Measurements from ENCODE around the gene RIC3. TPM values are rescaled to one million over a fixed set of nuclear protein-coding genes. Genes with fewer than 3 reads are reported as not detected.

RIC3 gene
- total and polyA plus RNA-seq, 2 donors (not counting 3 experiments of a cell fraction or from before 2014, with no cell fraction given) = not detected

GRCh38 chr11:8107642-8108041 lies 61.2 kb downstream of the RIC3 start:
- dilution Hi-C loops (cut with MboI; ENCODE audit: extremely low pct_ligation_motif_present, low sequenced_read_pairs) = no loop called here

GRCh38 chr11:8106679-8107078 lies 62.1 kb downstream of the RIC3 start:
- POLR2A ChIA-PET = no interaction called here
- dilution Hi-C loops (cut with MboI; ENCODE audit: extremely low pct_ligation_motif_present, low sequenced_read_pairs) = no loop called here
- CTCF ChIA-PET = no interaction called here

More at GRCh38 chr11:8107642-8108041, 61.2 kb downstream of the RIC3 start:
- H3K9ac ChIP-seq (replicated peaks; ENCODE audit: extremely low read depth, insufficient read depth, low read length) = no peak overlapping the region
- FAIRE-seq = no peak
- H3K9me1 ChIP-seq (replicated peaks; ENCODE audit: control insufficient read depth, extremely low read depth, insufficient read depth, low read length) = no peaks in the 10 kb centered on the region
- no peaks in the 10 kb centered on the region for H3K79me2 ChIP-seq (ENCODE audit: control insufficient read depth, insufficient read depth, low read length)
- no peaks in the 10 kb centered on the region for H3K9me3 ChIP-seq (replicated peaks; ENCODE audit: control insufficient read depth, insufficient read depth, low read length)
- no peak overlapping the region for H2AFZ ChIP-seq (ENCODE audit: low read depth, low read length)
- no TSS peak for BruUV-seq (replicated peaks)
- no peak overlapping the region for H3K4me3 ChIP-seq (replicated peaks in 1 of 3; ENCODE audit: insufficient read depth in 1 of 3, low read depth in 1 of 3, low read length in 3 of 3)
- H3K4me1 ChIP-seq (ENCODE audit: control insufficient read depth, extremely low read depth, insufficient read depth, low read length) = no peaks in the 10 kb centered on the region
- TF ChIP-seq POLR2AphosphoS5 (IDR thresholded peaks at IDR 0.05; ENCODE audit: insufficient read depth, low read depth, low read length) = no peak
- CTCF ChIA-PET = interaction anchor here (1.3 to 2.9 kb wide), 2 partner anchors 8 to 101 kb away, joined by 4 to 16 read pairs; no protein-coding TSS in a partner anchor
- H3K36me3 ChIP-seq (ENCODE audit: control insufficient read depth in 2 of 2, extremely low read depth in 1 of 2, insufficient read depth in 2 of 2, low read length in 2 of 2) = no peaks in the 10 kb centered on the region
- no peaks in the 10 kb centered on the region for H4K20me1 ChIP-seq (replicated peaks; ENCODE audit: control insufficient read depth, extremely low read depth, insufficient read depth, low read length)
- H3K27ac ChIP-seq (ENCODE audit: insufficient read depth, low read depth, low read length) = no peak overlapping the region
- POLR2A ChIA-PET = no interaction called here
- H3K4me2 ChIP-seq (ENCODE audit: insufficient read depth, low read length) = no peak overlapping the region
- intact Hi-C loops (cut with micrococcal nuclease) = no loop called here
- peaks cover 0 to 2% of the 10 kb centered on the region in 2 experiments for H3K27me3 ChIP-seq (ENCODE audit: control insufficient read depth in 2 of 2, insufficient read depth in 2 of 2, low read length in 2 of 2)
- no peak for DNase-seq (ENCODE audit: low read depth, low spot score)

More at GRCh38 chr11:8106679-8107078, 62.1 kb downstream of the RIC3 start:
- Histone ChIP-seq H3K36me3 (ENCODE audit: control insufficient read depth in 2 of 2, extremely low read depth in 1 of 2, insufficient read depth in 2 of 2, low read length in 2 of 2) (no peaks in the 10 kb centered on the region), H3K4me2 (ENCODE audit: insufficient read depth, low read length) (no peak overlapping the region), H3K9me1 (replicated peaks; ENCODE audit: control insufficient read depth, extremely low read depth, insufficient read depth, low read length) (no peaks in the 10 kb centered on the region), H3K27ac (ENCODE audit: insufficient read depth, low read depth, low read length) (no peak overlapping the region), H4K20me1 (replicated peaks; ENCODE audit: control insufficient read depth, extremely low read depth, insufficient read depth, low read length) (no peaks in the 10 kb centered on the region), H3K4me1 (ENCODE audit: control insufficient read depth, extremely low read depth, insufficient read depth, low read length) (no peaks in the 10 kb centered on the region), H3K9me3 (replicated peaks; ENCODE audit: control insufficient read depth, insufficient read depth, low read length) (no peaks in the 10 kb centered on the region), H3K27me3 (ENCODE audit: control insufficient read depth in 2 of 2, insufficient read depth in 2 of 2, low read length in 2 of 2) (peaks cover 0 to 2% of the 10 kb centered on the region in 2 experiments), H3K9ac (replicated peaks; ENCODE audit: extremely low read depth, insufficient read depth, low read length) (no peak overlapping the region), H3K4me3 (replicated peaks in 1 of 3; ENCODE audit: insufficient read depth in 1 of 3, low read depth in 1 of 3, low read length in 3 of 3) (no peak overlapping the region), H3K79me2 (ENCODE audit: control insufficient read depth, insufficient read depth, low read length) (no peaks in the 10 kb centered on the region), H2AFZ (ENCODE audit: low read depth, low read length) (no peak overlapping the region)
- TF ChIP-seq FOS (IDR thresholded peaks at IDR 0.05; ENCODE audit: borderline replicate concordance, insufficient read depth, low read length) (no peak), GATA2 (IDR thresholded peaks at IDR 0.05; ENCODE audit: insufficient read depth, insufficient read length, low read depth, low read length) (no peak), POLR2AphosphoS5 (IDR thresholded peaks at IDR 0.05; ENCODE audit: insufficient read depth, low read depth, low read length) (no peak), JUN (IDR thresholded peaks at IDR 0.05; ENCODE audit: borderline replicate concordance, insufficient read depth, insufficient read length, low read depth) (no peak), CTCF (IDR thresholded peaks at IDR 0.05; ENCODE audit: extremely low read depth in 1 of 2, insufficient read depth in 1 of 2, low read depth in 1 of 2, low read length in 2 of 2) (no peak), MYC (IDR thresholded peaks at IDR 0.05; ENCODE audit: low read depth, low read length) (no peak), EZH2 (IDR thresholded peaks at IDR 0.05; ENCODE audit: borderline replicate concordance, low read depth, low read length, severe bottlenecking) (no peak), POLR2A (IDR thresholded peaks at IDR 0.05; ENCODE audit: low read depth, low read length) (no peak)
- TF ChIP-seq, protein P1, sequence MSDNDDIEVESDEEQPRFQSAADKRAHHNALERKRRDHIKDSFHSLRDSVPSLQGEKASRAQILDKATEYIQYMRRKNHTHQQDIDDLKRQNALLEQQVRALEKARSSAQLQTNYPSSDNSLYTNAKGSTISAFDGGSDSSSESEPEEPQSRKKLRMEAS (IDR thresholded peaks at IDR 0.05; ENCODE audit: insufficient read depth, insufficient read length) = no peak
- intact Hi-C loops (cut with micrococcal nuclease) = no loop called here
- no TSS peak for BruUV-seq (replicated peaks)
- DNase-seq (ENCODE audit: low read depth, low spot score) (no peak), FAIRE-seq (no peak)
